Progenitor cell of endocrine pancreas (in vitro differentiated cells): ENCODE measurements around the gene EHBP1. TPM values are rescaled to one million over a fixed set of nuclear protein-coding genes. Genes with fewer than 3 reads are reported as not detected.
A peak's percentile ranks its signal among the peaks of the same experiment; 100 is the strongest.

ENCODE experiments used
- DNase-seq: peaks from one replicate; pipeline ENCODE4 v3.0.0; 2021; ENCODE audit warnings: low spot score; ENCODE audit not compliant: unreplicated experiment
- H3K27ac Mint-ChIP-seq: 2 replicates; pipeline ENCODE4 v1.8.0; 2021; ENCODE audit warnings: mild to moderate bottlenecking, moderate library complexity, mixed read lengths
- H3K27me3 Mint-ChIP-seq: 2 replicates; pipeline ENCODE4 v1.8.0; 2021; ENCODE audit warnings: mixed read lengths
- H3K36me3 Mint-ChIP-seq: 2 replicates; pipeline ENCODE4 v1.8.0; 2022; ENCODE audit warnings: mixed read lengths; ENCODE audit not compliant: insufficient read depth
- H3K4me1 Mint-ChIP-seq: 2 replicates; pipeline ENCODE4 v1.8.0; 2021; ENCODE audit warnings: low read depth, mixed read lengths
- H3K4me3 Mint-ChIP-seq: 2 replicates; pipeline ENCODE4 v1.8.0; 2021; ENCODE audit warnings: low read depth, mild to moderate bottlenecking, moderate library complexity, mixed read lengths
- H3K9me3 Mint-ChIP-seq: 2 replicates; pipeline ENCODE4 v1.8.0; 2021; ENCODE audit warnings: low read depth, mixed read lengths
- total RNA-seq: library from RNA; stranded (reverse); gene quantifications from 2 replicates; pipeline ENCODE4 v1.2.1, GENCODE V29; 2021
- TF ChIP-seq, protein P1 (sequence below): fragments of 200-600 bp; sonication (generic); IDR thresholded peaks from one replicate; pipeline ENCODE4 v1.5.0; 2021; ENCODE audit warnings: antibody characterized with exemption, mild to moderate bottlenecking; ENCODE audit not compliant: unreplicated experiment

EHBP1 gene
- total RNA-seq, 1 donor from 2014 or later = 45.6 TPM

DNA sequence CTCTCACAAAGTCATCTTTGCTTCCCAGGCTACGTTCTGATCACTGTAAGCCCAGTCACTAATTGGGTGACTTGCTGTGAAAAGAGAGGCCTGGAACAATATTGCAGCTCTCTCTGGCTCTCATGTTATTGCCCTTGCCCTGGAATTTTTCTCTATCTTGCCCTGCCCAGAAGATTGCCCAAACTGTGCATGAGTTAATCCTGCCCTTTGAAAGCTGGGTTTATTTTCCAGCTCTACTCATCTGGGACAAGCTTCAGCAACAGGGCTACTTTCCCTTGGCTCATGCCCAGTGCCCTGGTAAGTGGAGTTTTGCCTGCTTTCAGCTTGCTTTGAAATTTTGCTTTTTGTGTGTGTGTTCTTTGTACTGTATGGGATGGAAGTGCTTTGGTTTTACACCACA is 6.9 kb upstream of the EHBP1 start:
- TF ChIP-seq, protein P1, sequence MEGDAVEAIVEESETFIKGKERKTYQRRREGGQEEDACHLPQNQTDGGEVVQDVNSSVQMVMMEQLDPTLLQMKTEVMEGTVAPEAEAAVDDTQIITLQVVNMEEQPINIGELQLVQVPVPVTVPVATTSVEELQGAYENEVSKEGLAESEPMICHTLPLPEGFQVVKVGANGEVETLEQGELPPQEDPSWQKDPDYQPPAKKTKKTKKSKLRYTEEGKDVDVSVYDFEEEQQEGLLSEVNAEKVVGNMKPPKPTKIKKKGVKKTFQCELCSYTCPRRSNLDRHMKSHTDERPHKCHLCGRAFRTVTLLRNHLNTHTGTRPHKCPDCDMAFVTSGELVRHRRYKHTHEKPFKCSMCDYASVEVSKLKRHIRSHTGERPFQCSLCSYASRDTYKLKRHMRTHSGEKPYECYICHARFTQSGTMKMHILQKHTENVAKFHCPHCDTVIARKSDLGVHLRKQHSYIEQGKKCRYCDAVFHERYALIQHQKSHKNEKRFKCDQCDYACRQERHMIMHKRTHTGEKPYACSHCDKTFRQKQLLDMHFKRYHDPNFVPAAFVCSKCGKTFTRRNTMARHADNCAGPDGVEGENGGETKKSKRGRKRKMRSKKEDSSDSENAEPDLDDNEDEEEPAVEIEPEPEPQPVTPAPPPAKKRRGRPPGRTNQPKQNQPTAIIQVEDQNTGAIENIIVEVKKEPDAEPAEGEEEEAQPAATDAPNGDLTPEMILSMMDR = no peak
- H3K27ac Mint-ChIP-seq = peak overlapping the region; percentile 62

GRCh38 chr2:62704654-62705006 is 883 bp upstream of the EHBP1 start:
- peaks cover 9% of the 10 kb centered on the region for H3K36me3 Mint-ChIP-seq
- TF ChIP-seq, protein P1 = no peak
- H3K9me3 Mint-ChIP-seq = no peaks in the 10 kb centered on the region
- H3K4me1 Mint-ChIP-seq = peaks cover 28% of the 10 kb centered on the region
- no peak for DNase-seq
- no peaks in the 10 kb centered on the region for H3K27me3 Mint-ChIP-seq
- H3K4me3 Mint-ChIP-seq = peak overlapping the region; percentile 85
- H3K27ac Mint-ChIP-seq = peak overlapping the region; percentile 93

More for the DNA sequence above, 6.9 kb upstream of the EHBP1 start:
- no peak for DNase-seq
- no peak overlapping the region for H3K4me3 Mint-ChIP-seq
- no peaks in the 10 kb centered on the region for H3K4me1 Mint-ChIP-seq
- H3K36me3 Mint-ChIP-seq = no peaks in the 10 kb centered on the region
- no peaks in the 10 kb centered on the region for H3K9me3 Mint-ChIP-seq
- H3K27me3 Mint-ChIP-seq = no peaks in the 10 kb centered on the region

- no peaks in the 10 kb centered on the region for H3K27me3 Mint-ChIP-seq
- H3K27ac Mint-ChIP-seq = peak overlapping the region; percentile 73
- DNase-seq = peak; percentile 52
- TF ChIP-seq, protein P1 = peak; percentile 52
- H3K4me1 Mint-ChIP-seq = peaks cover 28% of the 10 kb centered on the region
- H3K36me3 Mint-ChIP-seq = peaks cover 9% of the 10 kb centered on the region
- no peaks in the 10 kb centered on the region for H3K9me3 Mint-ChIP-seq
- H3K4me3 Mint-ChIP-seq = peak overlapping the region; percentile 85
Observed at GRCh38 chr2:62705859-62706720, 577 bp downstream of the EHBP1 start.

- Mint-ChIP-seq H3K9me3 (no peaks in the 10 kb centered on the region), H3K27me3 (no peaks in the 10 kb centered on the region), H3K4me3 (peak overlapping the region; percentile 85), H3K4me1 (peaks cover 28% of the 10 kb centered on the region), H3K36me3 (peaks cover 9% of the 10 kb centered on the region), H3K27ac (peak overlapping the region; percentile 73)
- TF ChIP-seq, protein P1 = no peak
- DNase-seq = no peak
Observed at GRCh38 chr2:62706721-62707521, 1.4 kb downstream of the EHBP1 start.

DNA sequence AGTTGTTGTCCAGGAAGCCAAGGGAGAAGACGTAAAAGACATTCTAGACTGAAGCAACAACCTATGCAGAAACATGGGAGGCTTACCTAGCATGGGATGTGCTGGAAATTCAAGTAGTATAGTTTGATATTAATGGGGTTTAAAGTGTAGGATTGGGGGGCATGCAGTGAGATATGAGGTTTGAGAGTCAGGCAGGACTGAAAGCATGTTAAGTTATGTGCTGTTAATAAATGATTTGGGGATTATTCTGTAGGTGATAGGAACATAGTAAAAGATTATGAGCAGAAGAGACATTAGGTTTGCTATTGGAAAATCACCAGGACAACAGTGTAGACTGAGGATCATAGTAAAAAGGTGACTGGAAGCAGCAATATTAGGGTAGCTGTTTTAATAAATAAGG is 3.2 kb downstream of the EHBP1 start:
- Mint-ChIP-seq H3K27me3 (no peaks in the 10 kb centered on the region), H3K4me3 (no peak overlapping the region), H3K27ac (no peak overlapping the region), H3K9me3 (no peaks in the 10 kb centered on the region), H3K36me3 (peaks cover 9% of the 10 kb centered on the region), H3K4me1 (peaks cover 28% of the 10 kb centered on the region)
- TF ChIP-seq, protein P1 = no peak
- no peak for DNase-seq
